GM12891 (cell line): ENCODE results near the gene GLRA3.

Source experiments
- DNase-seq: peaks from one replicate; pipeline ENCODE4 v3.0.0; 2011; ENCODE audit warnings: low spot score; ENCODE audit not compliant: insufficient read length
- FAIRE-seq: peaks from 2 replicates; lab custom pipeline; 2011; peaks lifted over from hg19 to GRCh38; lab: Jason Lieb, UNC
- PAX5 ChIP-seq: IDR thresholded peaks from 2 replicates; pipeline ENCODE4 v1.6.1; 2011; ENCODE audit warnings: low read length, moderate library complexity, mild to moderate bottlenecking; ENCODE audit not compliant: insufficient read depth, severe bottlenecking
- POLR2A ChIP-seq: IDR thresholded peaks from 2 replicates; pipeline ENCODE4 v1.6.1; 2011; ENCODE audit warnings: low read depth, low read length, control low read depth
- POLR2AphosphoS5 ChIP-seq: IDR thresholded peaks from 2 replicates; pipeline ENCODE4 v1.6.1; 2011; ENCODE audit warnings: low read depth, low read length, control low read depth
- POU2F2 ChIP-seq: IDR thresholded peaks from 2 replicates; pipeline ENCODE4 v1.6.1; 2011; ENCODE audit warnings: low read depth, mild to moderate bottlenecking, control low read depth, low read length, moderate library complexity
- SPI1 ChIP-seq: IDR thresholded peaks from 2 replicates; pipeline ENCODE4 v1.6.1; 2011; ENCODE audit warnings: low read depth, low read length, control low read depth
- TAF1 ChIP-seq: IDR thresholded peaks from 2 replicates; pipeline ENCODE4 v1.6.1; 2011; ENCODE audit warnings: low read depth, low read length, control low read depth

GLRA3 gene

GRCh38 chr4:174775366-174775765 is 53.7 kb downstream of the GLRA3 start:
- no peak for DNase-seq
- TF ChIP-seq PAX5 (no peak), POLR2A (no peak), POLR2AphosphoS5 (no peak), SPI1 (no peak), TAF1 (no peak), POU2F2 (no peak)
- FAIRE-seq = no peak

- no peak for TF ChIP-seq SPI1
- TF ChIP-seq TAF1 = no peak
- no peak for TF ChIP-seq POU2F2
- no peak for TF ChIP-seq POLR2A
- TF ChIP-seq POLR2AphosphoS5 = no peak
- no peak for TF ChIP-seq PAX5
- no peak for DNase-seq
- no peak for FAIRE-seq
These were observed 64.8 kb downstream of the GLRA3 start for GRCh38 chr4:174764105-174764729.

DNA sequence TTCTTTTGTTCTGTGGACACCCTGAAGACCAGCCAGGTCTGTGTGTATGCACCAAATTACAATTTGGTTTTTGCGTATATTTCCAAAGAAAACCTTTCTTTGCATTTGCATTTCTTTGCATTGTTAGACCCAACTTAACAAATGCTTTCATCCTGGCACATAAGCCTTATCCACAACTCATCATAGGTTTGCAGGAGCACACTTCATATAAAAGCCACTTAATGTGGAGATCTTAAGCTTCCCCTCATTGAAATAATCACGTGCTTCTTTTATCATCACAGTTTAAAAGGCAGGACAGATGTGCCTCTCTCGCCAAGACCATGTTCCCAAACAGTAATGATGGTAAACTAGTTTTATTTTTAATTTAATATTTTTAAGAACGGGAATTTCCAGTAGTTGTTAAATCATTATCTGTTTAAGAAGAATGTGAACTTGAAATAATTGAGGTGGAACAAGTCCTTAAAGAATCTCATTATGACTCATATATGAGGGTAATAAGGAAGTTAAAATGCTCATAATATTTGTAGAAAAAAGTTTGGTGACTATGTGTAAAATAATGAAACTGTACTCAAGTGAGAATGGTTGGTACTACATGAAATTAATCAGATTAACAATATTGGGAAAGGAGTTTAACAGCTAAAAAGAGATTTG is 65.5 kb downstream of the GLRA3 start:
- no peak for DNase-seq
- TF ChIP-seq POLR2A (no peak), TAF1 (no peak), SPI1 (no peak), POLR2AphosphoS5 (no peak), PAX5 (no peak), POU2F2 (no peak)
- no peak for FAIRE-seq

- TF ChIP-seq PAX5 (no peak), TAF1 (no peak), POU2F2 (no peak)
- DNase-seq (no peak), FAIRE-seq (no peak)
These were observed 67.6 kb downstream of the GLRA3 start for GRCh38 chr4:174761451-174761850.

DNA sequence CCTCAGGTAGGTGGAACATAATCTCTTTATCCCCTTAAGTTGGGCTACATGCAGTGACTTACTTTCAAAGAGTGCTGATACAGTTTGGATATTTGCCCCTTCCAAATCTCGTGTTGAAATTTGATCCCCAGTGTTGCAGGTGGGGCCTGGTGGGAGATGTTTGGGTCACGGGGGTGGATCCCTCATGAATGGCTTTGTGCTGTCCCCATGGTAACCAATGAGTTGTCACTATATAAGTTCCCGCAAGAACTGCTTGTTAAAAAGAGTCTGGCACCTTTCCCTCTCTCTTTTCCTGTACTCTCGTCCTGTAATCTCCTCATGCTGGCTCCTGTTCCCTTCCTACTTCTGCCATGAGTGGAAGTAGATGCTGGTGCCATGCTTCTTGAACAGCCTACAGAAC is 71.3 kb downstream of the GLRA3 start:
- TF ChIP-seq SPI1 = no peak
- TF ChIP-seq POLR2AphosphoS5 = no peak
- no peak for TF ChIP-seq POU2F2
- TF ChIP-seq PAX5 = no peak
- no peak for TF ChIP-seq POLR2A
- no peak for TF ChIP-seq TAF1
- DNase-seq = no peak
- no peak for FAIRE-seq

GRCh38 chr4:174753021-174753420 is 76.0 kb downstream of the GLRA3 start:
- DNase-seq = no peak
- TF ChIP-seq POLR2A = no peak
- no peak for TF ChIP-seq PAX5
- TF ChIP-seq TAF1 = no peak
- TF ChIP-seq POLR2AphosphoS5 = no peak
- TF ChIP-seq POU2F2 = no peak
- no peak for TF ChIP-seq SPI1
- no peak for FAIRE-seq

- DNase-seq = no peak
- TF ChIP-seq SPI1 = no peak
- no peak for TF ChIP-seq PAX5
- no peak for TF ChIP-seq POLR2A
- no peak for TF ChIP-seq POU2F2
- no peak for TF ChIP-seq TAF1
- no peak for TF ChIP-seq POLR2AphosphoS5
- no peak for FAIRE-seq
These were observed 77.0 kb downstream of the GLRA3 start for GRCh38 chr4:174752026-174752425.

DNA sequence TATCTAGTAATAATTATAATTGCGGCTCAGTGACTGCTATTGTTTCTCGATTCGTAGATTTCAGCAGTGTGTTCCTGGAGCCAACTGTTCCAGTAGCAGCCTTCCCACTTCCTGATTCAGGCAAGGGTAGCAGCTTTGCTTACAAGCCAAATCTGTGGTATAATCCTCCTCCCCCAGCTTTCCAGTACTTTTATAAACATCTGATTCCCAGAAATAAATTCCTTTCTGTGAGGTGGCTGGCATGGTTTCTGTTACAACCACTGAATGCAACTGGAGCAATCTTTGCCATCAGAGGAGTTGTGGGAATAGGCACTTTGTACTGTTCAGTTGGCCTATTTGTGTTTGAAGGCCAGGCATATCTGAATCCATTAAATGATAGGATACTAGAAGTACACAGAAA is 80.0 kb downstream of the GLRA3 start:
- FAIRE-seq (no peak), DNase-seq (no peak)
- TF ChIP-seq PAX5 (no peak), POU2F2 (no peak), POLR2A (no peak), TAF1 (no peak), SPI1 (no peak), POLR2AphosphoS5 (no peak)

DNA sequence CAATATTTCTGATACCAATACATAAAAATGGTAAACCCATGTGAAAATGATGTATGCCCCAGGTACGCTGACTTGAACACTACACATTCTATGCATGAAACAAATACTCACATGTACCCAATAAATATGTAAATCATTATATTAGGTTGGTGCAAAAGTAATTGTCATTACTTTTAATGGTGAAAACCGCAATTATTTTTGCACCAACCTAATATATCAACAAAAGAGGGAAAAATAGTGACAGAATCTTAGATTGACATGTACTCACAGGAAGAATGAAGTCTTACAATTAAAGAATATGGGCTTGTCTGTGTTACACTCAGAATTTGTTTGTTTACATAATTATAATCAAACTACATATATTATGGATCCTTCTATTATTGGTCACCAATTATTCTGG is 82.3 kb downstream of the GLRA3 start:
- FAIRE-seq (no peak), DNase-seq (no peak)
- TF ChIP-seq SPI1 (no peak), PAX5 (no peak), POLR2A (no peak), TAF1 (no peak), POU2F2 (no peak), POLR2AphosphoS5 (no peak)

DNA sequence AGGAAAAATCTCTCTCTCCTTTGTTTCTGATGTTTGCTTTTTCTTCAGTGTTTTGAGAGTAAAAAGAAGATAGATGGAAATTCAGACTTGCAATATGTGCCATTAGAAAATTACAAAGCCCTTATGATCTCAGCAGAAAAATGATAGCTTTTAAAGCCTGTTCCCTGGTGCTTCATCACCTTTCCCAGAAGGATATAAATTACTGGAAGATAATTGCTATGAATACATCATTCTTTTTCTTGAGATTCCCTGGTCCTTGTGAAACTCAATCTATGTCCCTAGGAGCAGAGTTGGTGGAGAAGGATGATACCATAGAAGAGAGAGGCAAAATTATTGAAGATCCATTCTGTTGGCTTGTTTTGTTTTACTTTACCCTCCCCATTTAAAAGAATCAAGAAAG is 86.5 kb downstream of the GLRA3 start:
- FAIRE-seq = no peak
- TF ChIP-seq TAF1 (no peak), PAX5 (no peak), SPI1 (no peak), POU2F2 (no peak), POLR2AphosphoS5 (no peak), POLR2A (no peak)
- DNase-seq = no peak
